Pancreas (tissue), 10 donors: Measurements from ENCODE around the gene F5. TPM values are rescaled to one million over a fixed set of nuclear protein-coding genes. Genes with fewer than 3 reads are reported as not detected.

ENCODE experiments used
- ATAC-seq, 4 donors: fragments of 200-7000 bp; cut with Tn5 transposase; one replicate each; pipeline versions ENCODE4 v1.8.0 to v1.9.1; 2020; ENCODE audit warnings: mild to moderate bottlenecking in 4 of 4, moderate library complexity in 4 of 4
- DNase-seq, 6 donors: peaks; one replicate each; pipeline ENCODE4 v3.0.0-alpha.2; 2020
- FAIRE-seq: peaks from 2 replicates; lab custom pipeline; 2012; peaks lifted over from hg19 to GRCh38; lab: Jason Lieb, UNC
- H3K27ac ChIP-seq, 4 donors: fragments of 200-600 bp; sonication (generic); 1 replicate in 3 of 4; 2 replicates in 1 of 4; pipeline versions ENCODE4 v1.5.0 to v1.8.0; 2020
- H3K27me3 ChIP-seq, 4 donors: fragments of 200-600 bp; one replicate each; pipeline ENCODE4 v1.8.0; 2021
- H3K36me3 ChIP-seq, 3 donors: fragments of 200-600 bp; sonication (generic) in 1 of 3; one replicate each; pipeline versions ENCODE4 v1.5.0 to v1.8.0; 2020 to 2021
- H3K4me1 ChIP-seq, 3 donors: fragments of 200-600 bp; one replicate each; pipeline ENCODE4 v1.8.0; 2021
- H3K4me3 ChIP-seq, 4 donors: fragments of 200-600 bp; sonication (generic) in 2 of 4; one replicate each; pipeline versions ENCODE4 v1.5.0 to v1.8.0; 2020 to 2021
- H3K9me3 ChIP-seq, 4 donors: fragments of 200-600 bp; one replicate each; pipeline ENCODE4 v1.8.0; 2021
- CTCF ChIP-seq, 4 donors: fragments of 200-600 bp; sonication (generic) in 3 of 4; IDR thresholded peaks; one replicate each; pipeline versions ENCODE4 v1.5.0 to v1.8.0; 2021; ENCODE audit warnings: antibody characterized with exemption in 4 of 4
- WGBS, 2 donors: extraction: QIAGEN DNeasy Blood & Tissue Kit; methylation state at CpG; one replicate each; pipeline ENCODE4 v1.1.7; 2013; 5-methylcytosine and 5-hydroxymethylcytosine counted together
- intact Hi-C, 3 donors: fragments of 100-400 bp; cut with DNase I; formaldehyde crosslinking; loops; one replicate each; pipeline versions ENCODE4 v1.11.1 to v1.14.2; 2022
- polyA plus RNA-seq, 2 donors: library from polyadenylated mRNA; stranded (reverse); fragments of 200-250 nt; gene quantifications; one replicate each; pipeline ENCODE4 v1.2.3, GENCODE V29; 2013
- total RNA-seq, 6 donors: library from RNA; stranded (reverse); fragmentation: NEBNext Ultra II Directional in 4 of 6; extraction: Animal tissue kit (Norgen Biotek cat#: 25700) in 4 of 6; gene quantifications; one replicate each; pipeline versions ENCODE4 v1.2.1 to v1.2.4, GENCODE V29; 2021 to 2023
- donor health status: healthy with polysubstance abuse.
- donor health status: DM: no; HTN: no; CAD: no; lungs with moderate emphysema.
- donor health status: DM: no; HTN: no; CAD: no.
- donor health status: control.
- donor health status: control.
- donor health status: Bipolar disorder and iron deficiency.
- donor health status: DM: yes; HTN: yes; CAD: no.
- donor health status: DM: no; HTN: no; CAD: no.
- donor health status: DM: no; HTN: no; CAD: no.
- donor health status: DM: yes; HTN: yes; CAD: no.

The F5 gene
- total and polyA plus RNA-seq, 8 donors: 0.94 to 9.0 (median 5.9) TPM

DNA sequence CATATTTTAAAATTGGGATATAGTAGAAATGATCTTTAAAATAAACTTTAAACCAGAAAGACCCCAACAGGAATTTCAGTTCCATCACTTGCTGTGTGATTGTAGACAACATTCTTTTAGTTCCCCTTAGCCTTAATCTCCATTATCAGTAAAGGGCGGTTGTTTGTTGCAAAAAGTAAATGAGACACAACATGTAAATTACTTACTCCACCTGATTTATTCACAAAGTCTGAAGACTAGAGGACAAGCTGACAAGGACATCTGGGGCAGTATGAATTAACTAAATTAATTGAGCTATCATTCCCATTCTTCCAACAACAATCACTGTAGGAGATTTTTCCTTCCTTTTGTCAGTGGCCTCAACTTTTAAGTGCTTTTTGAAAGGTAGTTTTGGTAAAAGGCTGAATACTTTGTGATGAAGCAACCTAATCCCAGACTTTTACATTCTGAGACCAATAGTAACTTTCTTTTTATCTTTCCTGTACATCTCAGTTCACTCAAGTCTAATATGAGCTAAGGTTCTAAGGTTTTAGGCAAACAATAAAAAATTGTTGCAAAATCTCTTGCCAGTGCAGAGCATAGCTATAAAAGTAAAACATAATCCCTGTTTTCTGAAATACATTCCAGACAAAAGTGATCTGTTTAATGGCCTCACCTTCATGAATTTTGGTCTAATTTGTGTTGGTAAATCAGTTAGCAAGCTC is 106.8 kb downstream of the F5 start:
- intact Hi-C loops: loop anchor here in 1 of 3 donors (10.0 kb wide), 1 partner anchor 325 kb away; no protein-coding TSS in a partner anchor
- FAIRE-seq (no peak), DNase-seq (no peak), ATAC-seq (no peak)
- Histone ChIP-seq H3K9me3 (no peaks in the 10 kb centered on the region), H3K4me1 (peaks cover 8 to 21% (median 18%) of the 10 kb centered on the region in 3 donors), H3K27me3 (no peaks in the 10 kb centered on the region), H3K4me3 (no peak overlapping the region), H3K27ac (no peak overlapping the region), H3K36me3 (peaks cover 0 to 15% (median 0%) of the 10 kb centered on the region in 3 donors)
- no peak for TF ChIP-seq CTCF (IDR thresholded peaks at IDR 0.05)
- WGBS, 2 donors: 61 to 72% methylated on average over 1 of the region's 1 CpG

DNA sequence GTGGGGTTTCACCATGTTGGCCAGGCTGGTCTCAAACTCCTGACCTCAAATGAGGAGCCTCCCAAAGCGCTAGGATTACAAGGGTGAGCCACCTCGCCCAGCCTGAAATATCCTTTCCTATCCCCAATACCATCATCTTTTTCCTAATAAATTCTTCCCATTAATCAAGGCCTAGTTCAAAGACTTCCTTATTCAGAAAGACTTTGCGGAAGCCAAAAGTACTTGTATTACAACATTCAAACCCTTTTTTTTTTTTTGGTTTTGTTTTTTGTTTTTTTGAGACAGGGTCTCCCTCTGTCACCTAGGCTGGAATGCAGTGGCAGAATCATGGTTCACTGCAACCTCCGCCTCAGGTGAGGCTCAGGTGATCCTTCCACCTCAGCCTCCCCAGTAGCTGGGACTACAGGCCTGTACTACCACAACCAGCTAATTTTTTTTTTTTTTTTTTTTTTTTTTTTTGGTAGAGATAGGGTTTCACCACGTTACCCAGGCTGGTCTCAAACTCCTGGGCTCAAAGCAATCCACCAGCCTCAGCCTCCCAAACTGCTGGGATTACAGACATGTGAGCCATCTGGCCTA is 108.1 kb downstream of the F5 start:
- no peak for TF ChIP-seq CTCF (IDR thresholded peaks at IDR 0.05)
- no peak for ATAC-seq
- Histone ChIP-seq H3K4me3 (no peak overlapping the region), H3K4me1 (peaks cover 8 to 15% (median 8%) of the 10 kb centered on the region in 3 donors), H3K36me3 (peaks cover 0 to 15% (median 0%) of the 10 kb centered on the region in 3 donors), H3K27ac (no peak overlapping the region), H3K27me3 (no peaks in the 10 kb centered on the region), H3K9me3 (no peaks in the 10 kb centered on the region)
- DNase-seq: no peak
- FAIRE-seq: no peak
- 89 to 91% methylated on average over 5 of the region's 5 CpGs for WGBS, 2 donors
- intact Hi-C loops: loop anchor here in 1 of 3 donors (10.0 kb wide), 1 partner anchor 327 kb away; no protein-coding TSS in a partner anchor

- no peak for TF ChIP-seq CTCF (IDR thresholded peaks at IDR 0.05)
- Histone ChIP-seq H3K36me3 (peaks cover 0 to 15% (median 0%) of the 10 kb centered on the region in 3 donors), H3K27ac (no peak overlapping the region), H3K4me1 (peaks cover 6 to 9% (median 8%) of the 10 kb centered on the region in 3 donors), H3K9me3 (no peaks in the 10 kb centered on the region), H3K27me3 (no peaks in the 10 kb centered on the region), H3K4me3 (no peak overlapping the region)
- intact Hi-C loops: loop anchor here in 1 of 3 donors (10.0 kb wide), 1 partner anchor 329 kb away; no protein-coding TSS in a partner anchor
- ATAC-seq: peak in 1 of 4 donors; percentile 51
- no peak for FAIRE-seq
- no peak for DNase-seq
- 68 to 70% methylated on average over 3 of the region's 3 CpGs for WGBS, 2 donors
These were observed 110.4 kb downstream of the F5 start for GRCh38 chr1:169475806-169476387.

GRCh38 chr1:169474302-169474995 is 111.8 kb downstream of the F5 start:
- DNase-seq: no peak
- ATAC-seq: no peak
- TF ChIP-seq CTCF (IDR thresholded peaks at IDR 0.05): no peak
- Histone ChIP-seq H3K4me1 (peaks cover 3 to 6% (median 3%) of the 10 kb centered on the region in 3 donors), H3K36me3 (peaks cover 0 to 15% (median 0%) of the 10 kb centered on the region in 3 donors), H3K9me3 (no peaks in the 10 kb centered on the region), H3K27ac (no peak overlapping the region), H3K4me3 (no peak overlapping the region), H3K27me3 (no peaks in the 10 kb centered on the region)
- intact Hi-C loops: loop anchor here in 1 of 3 donors (10.0 kb wide), 1 partner anchor 330 kb away; no protein-coding TSS in a partner anchor
- no peak for FAIRE-seq
- WGBS, 2 donors: 93% methylated on average over 1 of the region's 1 CpG
